K562 (cell line): Measurements from ENCODE around the gene ITGAX. TPM values are rescaled to one million over a fixed set of nuclear protein-coding genes. Genes with fewer than 3 reads are reported as not detected.

ENCODE experiments used
- ATAC-seq: fragments of 200-7000 bp; cut with Tn5 transposase; 3 replicates; pipeline ENCODE4 v1.9.1; 2020; ENCODE audit warnings: moderate library complexity
- BruUV-seq: library from RNA; stranded (reverse); fragments of 400-500 nt; replicated peaks from 2 replicates; lab custom pipeline; 2021; lab: Mats Ljungman, UMichigan
- CTCF ChIA-PET: fragments of 300-600 bp; formaldehyde crosslinking; extraction: SDS; loops from one replicate; lab custom pipeline; 2021; ENCODE audit warnings: low intra/inter-chr PET ratio; lab: Yijun Ruan, JAX
- POLR2A ChIA-PET: fragments of 300-600, 350-650 bp; sonication (Branson Sonifier 250); formaldehyde crosslinking; extraction: SDS; loops from one replicate; lab custom pipeline; 2021; ENCODE audit warnings: antibody characterized with exemption, inconsistent platforms; lab: Yijun Ruan, JAX
- DNase-seq, 4 experiments: peaks; one replicate each; pipeline versions ENCODE4 v3.0.0 to v3.0.0-alpha.2; 2011 to 2018; ENCODE audit warnings: low spot score in 3 of 4, mixed read lengths in 3 of 4; ENCODE audit errors: extremely low read depth in 1 of 4
- FAIRE-seq: peaks from 2 replicates; lab custom pipeline; 2011; peaks lifted over from hg19 to GRCh38; lab: Jason Lieb, UNC
- H2AFZ ChIP-seq: 2 replicates; pipeline ENCODE4 v1.6.0; 2011; ENCODE audit warnings: low read depth, low read length, control low read depth, inconsistent platforms
- H3K27ac ChIP-seq: fragments of 200-600 bp; 3 replicates; pipeline ENCODE4 v1.8.0; 2011; ENCODE audit warnings: low read depth, mild to moderate bottlenecking, control low read depth, inconsistent platforms, low read length, moderate library complexity, mixed read lengths; ENCODE audit errors: extremely low read depth
- H3K27me3 ChIP-seq, 2 experiments: fragments of 300-600 bp in 1 of 2; 2 replicates in 1 of 2; 3 replicates in 1 of 2; pipeline versions ENCODE4 v1.6.0 to v1.8.0; 2011; ENCODE audit warnings: inconsistent platforms in 2 of 2, low read length in 2 of 2, mild to moderate bottlenecking in 1 of 2, mixed read lengths in 1 of 2, moderate library complexity in 1 of 2; ENCODE audit not compliant: control insufficient read depth in 2 of 2, insufficient read depth in 2 of 2
- H3K36me3 ChIP-seq: fragments of 300-600 bp; 3 replicates; pipeline ENCODE4 v1.8.0; 2011; ENCODE audit warnings: mild to moderate bottlenecking, low read length, inconsistent platforms; ENCODE audit not compliant: control insufficient read depth, insufficient read depth
- H3K4me1 ChIP-seq, 2 experiments: fragments of 200-600 bp in 1 of 2; replicated peaks in 1 of 2; 2 replicates in 1 of 2; 3 replicates in 1 of 2; pipeline versions ENCODE4 v1.5.1 to v1.8.0; 2011; ENCODE audit warnings: inconsistent platforms in 2 of 2, low read length in 2 of 2, mild to moderate bottlenecking in 1 of 2, mixed read lengths in 1 of 2, moderate library complexity in 1 of 2; ENCODE audit not compliant: control insufficient read depth in 2 of 2, insufficient read depth in 2 of 2
- H3K4me2 ChIP-seq: 2 replicates; pipeline ENCODE4 v1.6.1; 2011; ENCODE audit warnings: low read length, control low read depth, inconsistent platforms, mixed read lengths; ENCODE audit not compliant: insufficient read depth
- H3K4me3 ChIP-seq: fragments of 200-600 bp; sonication (generic), shearing (Covaris generic); 2 replicates; pipeline ENCODE4 v1.5.1; 2016; ENCODE audit warnings: control low read depth, inconsistent platforms
- H3K79me2 ChIP-seq: fragments of 200-600 bp; 3 replicates; pipeline ENCODE4 v1.8.0; 2011; ENCODE audit warnings: low read length, inconsistent platforms; ENCODE audit not compliant: control insufficient read depth, insufficient read depth
- H3K9ac ChIP-seq, 2 experiments: 2 replicates each; pipeline versions ENCODE4 v1.6.0 to v1.6.1; 2011; ENCODE audit warnings: low read depth in 2 of 2, low read length in 2 of 2, control low read depth in 1 of 2, inconsistent platforms in 1 of 2, mild to moderate bottlenecking in 1 of 2, mixed read lengths in 1 of 2; ENCODE audit not compliant: insufficient read depth in 1 of 2
- H3K9me1 ChIP-seq: one replicate; pipeline ENCODE4 v1.6.0; 2011; ENCODE audit warnings: inconsistent platforms, mild to moderate bottlenecking, low read length, moderate library complexity; ENCODE audit not compliant: control insufficient read depth, insufficient read depth
- H3K9me3 ChIP-seq: replicated peaks from 2 replicates; pipeline ENCODE4 v1.5.1; 2011; ENCODE audit warnings: low read depth, low read length, inconsistent platforms; ENCODE audit not compliant: control insufficient read depth, insufficient read depth
- H4K20me1 ChIP-seq: replicated peaks from 2 replicates; pipeline ENCODE4 v1.6.1; 2011; ENCODE audit warnings: low read length, inconsistent platforms, mixed read lengths; ENCODE audit not compliant: control insufficient read depth, insufficient read depth
- ARNT ChIP-seq, 2 experiments: fragments of 450-650 bp; IDR thresholded peaks; 2 replicates each; pipeline ENCODE4 v1.6.1; 2016; ENCODE audit warnings: mild to moderate bottlenecking in 1 of 2
- FOXO4 ChIP-seq: fragments of 450-650 bp; formaldehyde crosslinking; IDR thresholded peaks from 2 replicates; pipeline ENCODE4 v1.4.0; 2020; ENCODE audit warnings: mild to moderate bottlenecking, moderate library complexity
- HOXB6 ChIP-seq: fragments of 250-450 bp; sonication (Bioruptor Pico); IDR thresholded peaks from 2 replicates; pipeline ENCODE4 v1.5.1; 2022; ENCODE audit warnings: mild to moderate bottlenecking, borderline replicate concordance
- NCOA4 ChIP-seq: fragments of 450-650 bp; IDR thresholded peaks from 2 replicates; pipeline ENCODE4 v1.6.1; 2018; ENCODE audit warnings: mild to moderate bottlenecking; ENCODE audit not compliant: partially characterized antibody
- NCOA6 ChIP-seq: fragments of 450-650 bp; IDR thresholded peaks from 2 replicates; pipeline ENCODE4 v1.6.1; 2017; ENCODE audit warnings: mild to moderate bottlenecking
- NFRKB ChIP-seq: fragments of 450-650 bp; IDR thresholded peaks from 2 replicates; pipeline ENCODE4 v1.6.1; 2016; ENCODE audit warnings: low read depth
- NKRF ChIP-seq: fragments of 450-650 bp; IDR thresholded peaks from 2 replicates; pipeline ENCODE4 v1.6.1; 2016; ENCODE audit warnings: borderline replicate concordance
- POLR2AphosphoS2 ChIP-seq: IDR thresholded peaks from 2 replicates; pipeline ENCODE4 v1.6.1; 2012; ENCODE audit warnings: low read length, improper control_type of control experiment
- RFX7 ChIP-seq: fragments of 250-450 bp; sonication (Bioruptor Pico); IDR thresholded peaks from 2 replicates; pipeline ENCODE4 v1.5.1; 2021; ENCODE audit warnings: mild to moderate bottlenecking
- SNAPC5 ChIP-seq: fragments of 250-450 bp; sonication (Bioruptor Pico); IDR thresholded peaks from 2 replicates; pipeline ENCODE4 v1.8.0; 2021; ENCODE audit warnings: moderate library complexity, mild to moderate bottlenecking, inconsistent platforms
- WHSC1 ChIP-seq: IDR thresholded peaks from one replicate; pipeline ENCODE4 v1.6.1; 2012; ENCODE audit warnings: low read length, control low read depth, inconsistent platforms
- ZFP30 ChIP-seq: fragments of 250-450 bp; sonication (Bioruptor Pico); IDR thresholded peaks from 2 replicates; pipeline ENCODE4 v1.8.0; 2022; ENCODE audit warnings: moderate library complexity, mild to moderate bottlenecking, inconsistent platforms, borderline replicate concordance
- ZNF280A ChIP-seq: fragments of 450-650 bp; IDR thresholded peaks from 2 replicates; pipeline ENCODE4 v1.6.1; 2018; ENCODE audit warnings: mild to moderate bottlenecking, low read depth; ENCODE audit not compliant: partially characterized antibody
- ZNF311 ChIP-seq: fragments of 250-450 bp; sonication (Bioruptor Pico); IDR thresholded peaks from 2 replicates; pipeline ENCODE4 v1.4.0; 2020; ENCODE audit warnings: mild to moderate bottlenecking, moderate library complexity
- ZNF398 ChIP-seq: fragments of 250-450 bp; sonication (Bioruptor Pico); IDR thresholded peaks from 2 replicates; pipeline ENCODE4 v1.8.0; 2021; ENCODE audit warnings: moderate library complexity, mild to moderate bottlenecking, inconsistent platforms
- ZNF511 ChIP-seq: sonication (generic); formaldehyde crosslinking; IDR thresholded peaks from 2 replicates; pipeline ENCODE4 v1.8.0; 2022; ENCODE audit warnings: mild to moderate bottlenecking, missing genetic modification reagents
- ZNF780A ChIP-seq: fragments of 250-450 bp; sonication (Bioruptor Pico); IDR thresholded peaks from 2 replicates; pipeline ENCODE4 v1.5.0; 2021; ENCODE audit warnings: mild to moderate bottlenecking
- WGBS: fragments of 100-300 bp; shearing (Covaris generic); methylation state at CpG from one replicate; pipeline ENCODE4 v1.1.6; 2016; ENCODE audit warnings: low coverage, mixed read lengths; ENCODE audit not compliant: insufficient coverage; ENCODE audit errors: missing lambda C conversion rate; 5-methylcytosine and 5-hydroxymethylcytosine counted together
- in situ Hi-C: fragments of 300-500 bp; cut with MboI; formaldehyde crosslinking; loops from 4 replicates; pipeline ENCODE4 v1.15.0; 2018; ENCODE audit warnings: inconsistent platforms, mixed read lengths
- intact Hi-C: fragments of 100-400 bp; cut with micrococcal nuclease; formaldehyde crosslinking; loops from 2 replicates; pipeline ENCODE4 v1.14.2; 2022
- polyA plus RNA-seq, 8 experiments: library from polyadenylated mRNA; depleted of rRNA in 4 of 8; stranded (reverse) in 5 of 8; unstranded in 3 of 8; fragments of >200 nt; fragmentation: Nextera tagmentation in 2 of 8; fragmentation: Illumina TruSeq in 1 of 8; extraction: Ambion mirVana in 2 of 8; extraction: Trizol in 1 of 8; gene quantifications; 2 replicates each; pipeline versions ENCODE4 v1.2.1 to v1.2.3, GENCODE V29; 2011 to 2014; ENCODE audit warnings: inconsistent platforms in 1 of 8, missing spikeins in 1 of 8
- total RNA-seq, 7 experiments: library from RNA; depleted of rRNA in 6 of 7; stranded (reverse); fragments of >200 nt in 6 of 7; fragmentation: Illumina TruSeq in 2 of 7; extraction: Trizol in 2 of 7; gene quantifications; 2 replicates each; pipeline versions ENCODE4 v1.2.1 to v1.2.3, GENCODE V29; 2011 to 2021; ENCODE audit warnings: low replicate concordance in 1 of 7

The ITGAX gene
- total and polyA plus RNA-seq, 9 of the 15 experiments (the other 6 are each of a cell fraction or from before 2014, with no cell fraction given): 0.03 to 0.58 (median 0.14) TPM

- DNase-seq: no peak
- no peaks in the 10 kb centered on the region for H3K79me2 ChIP-seq
- H2AFZ ChIP-seq: no peak overlapping the region
- BruUV-seq: no TSS peak
- ChIA-PET CTCF (interaction anchor here (0.6 kb wide), 1 partner anchor 13 kb away, joined by 4 read pairs; no protein-coding TSS in a partner anchor), POLR2A (no interaction called here)
- H3K9me3 ChIP-seq: no peaks in the 10 kb centered on the region
- no peaks in the 10 kb centered on the region for H4K20me1 ChIP-seq
- in situ Hi-C loops (no loop called here), intact Hi-C loops (no loop called here)
- peaks cover 0 to 9% of the 10 kb centered on the region in 2 experiments; a peak in 2 of 5 replicates for H3K4me1 ChIP-seq
- no peak overlapping the region for H3K4me3 ChIP-seq
- H3K4me2 ChIP-seq: no peak overlapping the region
- no peak for ATAC-seq
- WGBS: 0% methylated on average over 3 of the region's 3 CpGs
- H3K9me1 ChIP-seq: no peaks in the 10 kb centered on the region
- H3K27ac ChIP-seq: no peak overlapping the region
- peaks cover 10 to 58% of the 10 kb centered on the region in 2 experiments; a peak in 4 of 5 replicates for H3K27me3 ChIP-seq
- no peak for FAIRE-seq
- no peaks in the 10 kb centered on the region for H3K36me3 ChIP-seq
- no peak overlapping the region for H3K9ac ChIP-seq
- TF ChIP-seq ZNF398 (CRISPR knock-in tag) (no peak), ARNT (IDR thresholded peaks at IDR 0.05) (no peak), ZNF780A (CRISPR knock-in tag) (no peak), NCOA4 (no peak), NKRF (no peak), SNAPC5 (CRISPR knock-in tag) (no peak), NFRKB (no peak), ZNF511 (CRISPR knock-in tag) (no peak), FOXO4 (no peak), HOXB6 (CRISPR knock-in tag) (no peak), RFX7 (CRISPR knock-in tag) (no peak), ZNF280A (no peak), ZFP30 (CRISPR knock-in tag) (no peak), ZNF311 (no peak), NCOA6 (no peak), POLR2AphosphoS2 (no peak), WHSC1 (no peak)
Observed at GRCh38 chr16:31409433-31409832, 54.5 kb downstream of the ITGAX start.
